ENCODE results near the gene MTHFR.

MTHFR gene

DNA sequence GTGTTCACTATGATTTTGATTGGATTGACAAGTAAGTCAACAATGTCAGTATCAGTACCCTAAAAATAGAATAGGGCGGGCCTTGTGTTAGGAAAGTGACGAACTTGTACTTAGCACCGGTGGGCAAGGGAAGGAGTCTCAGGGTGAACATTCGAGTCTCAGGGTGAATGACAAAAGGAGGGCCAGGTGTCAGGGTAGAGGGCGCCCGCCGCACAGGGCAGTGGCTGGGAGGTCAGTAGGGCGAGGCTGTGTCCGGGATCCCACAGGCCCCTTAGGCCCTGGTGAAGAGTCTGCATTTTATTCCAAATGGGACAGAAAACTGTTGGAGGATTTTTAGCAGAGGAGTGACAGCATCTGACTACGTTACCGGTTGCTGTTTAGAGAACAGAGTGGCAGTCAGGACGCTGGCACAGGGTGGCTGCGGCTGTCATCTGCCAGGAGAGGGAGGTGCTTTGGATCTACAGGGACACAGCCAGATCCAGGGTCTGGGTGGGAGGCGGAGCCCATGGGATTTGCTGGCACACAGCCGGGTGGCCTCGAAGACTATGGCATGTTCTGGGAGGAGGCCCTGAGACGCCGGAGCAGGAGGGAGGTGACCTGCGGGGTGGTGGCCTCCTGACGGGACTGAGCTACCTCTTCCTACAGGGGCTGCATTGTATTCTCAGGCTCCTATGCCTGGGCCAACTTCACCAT is 58.8 kb downstream of the MTHFR start:
- no peak for DNase-seq (ENCODE audit: low read depth)
- no peak overlapping the region for H3K4me3 ChIP-seq (ENCODE audit: low read length)
- TF ChIP-seq, protein P1, sequence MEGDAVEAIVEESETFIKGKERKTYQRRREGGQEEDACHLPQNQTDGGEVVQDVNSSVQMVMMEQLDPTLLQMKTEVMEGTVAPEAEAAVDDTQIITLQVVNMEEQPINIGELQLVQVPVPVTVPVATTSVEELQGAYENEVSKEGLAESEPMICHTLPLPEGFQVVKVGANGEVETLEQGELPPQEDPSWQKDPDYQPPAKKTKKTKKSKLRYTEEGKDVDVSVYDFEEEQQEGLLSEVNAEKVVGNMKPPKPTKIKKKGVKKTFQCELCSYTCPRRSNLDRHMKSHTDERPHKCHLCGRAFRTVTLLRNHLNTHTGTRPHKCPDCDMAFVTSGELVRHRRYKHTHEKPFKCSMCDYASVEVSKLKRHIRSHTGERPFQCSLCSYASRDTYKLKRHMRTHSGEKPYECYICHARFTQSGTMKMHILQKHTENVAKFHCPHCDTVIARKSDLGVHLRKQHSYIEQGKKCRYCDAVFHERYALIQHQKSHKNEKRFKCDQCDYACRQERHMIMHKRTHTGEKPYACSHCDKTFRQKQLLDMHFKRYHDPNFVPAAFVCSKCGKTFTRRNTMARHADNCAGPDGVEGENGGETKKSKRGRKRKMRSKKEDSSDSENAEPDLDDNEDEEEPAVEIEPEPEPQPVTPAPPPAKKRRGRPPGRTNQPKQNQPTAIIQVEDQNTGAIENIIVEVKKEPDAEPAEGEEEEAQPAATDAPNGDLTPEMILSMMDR (conservative IDR thresholded peaks at IDR 0.05; ENCODE audit: low read length), result no peak

DNA sequence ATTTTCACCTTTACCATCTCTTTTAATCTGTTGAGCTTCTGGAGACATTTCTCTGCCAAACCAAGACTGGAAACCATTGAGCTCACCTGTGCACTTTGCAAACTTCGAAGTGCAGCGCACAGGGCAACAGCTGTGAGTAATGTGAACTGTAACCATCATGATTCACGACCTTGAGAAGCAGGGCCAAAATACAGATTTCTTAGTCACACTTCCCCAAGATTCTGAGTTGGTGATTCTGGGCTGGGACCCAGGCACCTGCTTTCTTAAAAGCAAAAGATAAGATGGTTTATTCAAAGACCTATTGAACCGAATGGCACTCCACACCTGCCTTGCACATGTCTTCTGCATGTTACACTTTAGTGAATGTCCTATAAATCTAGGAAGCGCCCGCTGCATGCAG is 59.7 kb downstream of the MTHFR start:
- no peak for DNase-seq (ENCODE audit: low read depth)
- TF ChIP-seq, protein P1 (conservative IDR thresholded peaks at IDR 0.05; ENCODE audit: low read length), result no peak
- H3K4me3 ChIP-seq (ENCODE audit: low read length), result no peak overlapping the region

DNA sequence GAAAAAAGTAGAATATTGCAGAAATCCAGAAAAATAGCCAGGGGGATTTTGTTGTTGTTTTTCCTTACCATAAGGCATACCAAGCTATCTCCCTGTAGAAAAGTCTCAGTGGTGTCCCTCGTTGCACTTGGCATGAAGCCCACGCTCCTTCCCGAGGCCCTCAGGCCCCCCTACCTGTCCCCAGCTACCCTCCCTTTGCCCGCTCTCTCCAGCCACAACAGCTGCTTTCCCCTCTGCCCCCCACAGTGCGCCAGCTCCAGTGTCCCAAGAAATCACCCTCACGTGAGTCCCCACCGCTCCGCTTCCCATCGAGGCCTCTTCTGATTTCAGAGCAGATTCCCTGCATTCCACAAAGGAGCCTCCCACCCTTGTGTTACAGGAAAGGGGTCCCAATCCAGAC is 61.5 kb downstream of the MTHFR start:
- DNase-seq (ENCODE audit: low read depth), result no peak
- TF ChIP-seq, protein P1 (conservative IDR thresholded peaks at IDR 0.05; ENCODE audit: low read length), result no peak
- no peak overlapping the region for H3K4me3 ChIP-seq (ENCODE audit: low read length)

DNA sequence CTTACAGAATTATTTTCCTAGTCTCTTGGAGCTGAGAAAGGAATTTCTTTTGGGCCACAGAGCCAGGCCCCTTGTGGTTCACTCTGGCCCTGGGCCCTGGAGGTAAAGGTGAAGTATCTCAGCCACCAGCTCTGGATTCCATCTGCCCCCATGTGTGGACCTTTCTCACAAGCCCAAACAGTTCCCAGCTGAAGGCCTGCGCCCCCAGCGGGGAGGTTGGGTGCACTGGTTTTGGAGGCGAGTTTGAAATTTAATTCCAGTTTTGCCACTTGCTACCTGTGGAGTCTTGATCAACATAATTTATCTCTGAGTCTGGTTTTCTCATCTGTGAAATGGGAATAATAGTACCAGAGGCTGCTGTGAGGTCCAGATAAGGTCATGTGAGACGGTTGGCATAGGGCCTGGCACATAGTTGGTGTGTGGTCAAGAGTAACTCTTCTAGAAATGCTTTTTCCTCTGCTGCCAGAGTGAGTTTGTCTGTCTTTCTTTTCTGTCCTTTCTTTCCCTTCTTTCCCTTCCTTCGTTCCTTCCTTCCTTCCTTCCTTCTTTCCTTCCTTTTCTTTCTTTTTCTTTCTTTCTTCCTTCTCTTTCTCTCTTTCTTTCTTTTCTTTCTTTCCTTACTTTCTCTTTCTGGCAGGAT is 63.7 kb downstream of the MTHFR start:
- no peak overlapping the region for H3K4me3 ChIP-seq (ENCODE audit: low read length)
- TF ChIP-seq, protein P1 (conservative IDR thresholded peaks at IDR 0.05; ENCODE audit: low read length), result no peak
- DNase-seq (ENCODE audit: low read depth), result peak; percentile 17

DNA sequence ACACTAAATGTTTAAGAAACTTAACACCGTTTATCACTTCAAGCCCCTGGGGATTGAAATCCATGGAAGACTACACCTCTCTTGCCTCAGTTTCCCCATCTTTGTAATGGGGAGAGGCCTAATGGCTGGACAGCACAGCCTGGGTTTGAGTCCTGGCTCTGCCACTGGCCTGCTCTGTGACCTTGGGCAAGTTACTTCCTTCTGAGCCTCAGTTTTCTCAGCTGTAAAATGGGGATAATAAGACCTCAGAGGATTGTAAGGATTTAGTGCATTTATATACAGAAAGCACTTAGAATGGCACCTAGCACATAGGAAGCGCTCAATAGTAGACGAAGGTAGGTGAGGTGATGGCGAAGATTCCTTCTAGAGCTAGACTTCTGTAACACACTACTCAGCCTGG is 64.3 kb downstream of the MTHFR start:
- H3K4me3 ChIP-seq (ENCODE audit: low read length), result no peak overlapping the region
- TF ChIP-seq, protein P1 (conservative IDR thresholded peaks at IDR 0.05; ENCODE audit: low read length), result no peak
- no peak for DNase-seq (ENCODE audit: low read depth)

DNA sequence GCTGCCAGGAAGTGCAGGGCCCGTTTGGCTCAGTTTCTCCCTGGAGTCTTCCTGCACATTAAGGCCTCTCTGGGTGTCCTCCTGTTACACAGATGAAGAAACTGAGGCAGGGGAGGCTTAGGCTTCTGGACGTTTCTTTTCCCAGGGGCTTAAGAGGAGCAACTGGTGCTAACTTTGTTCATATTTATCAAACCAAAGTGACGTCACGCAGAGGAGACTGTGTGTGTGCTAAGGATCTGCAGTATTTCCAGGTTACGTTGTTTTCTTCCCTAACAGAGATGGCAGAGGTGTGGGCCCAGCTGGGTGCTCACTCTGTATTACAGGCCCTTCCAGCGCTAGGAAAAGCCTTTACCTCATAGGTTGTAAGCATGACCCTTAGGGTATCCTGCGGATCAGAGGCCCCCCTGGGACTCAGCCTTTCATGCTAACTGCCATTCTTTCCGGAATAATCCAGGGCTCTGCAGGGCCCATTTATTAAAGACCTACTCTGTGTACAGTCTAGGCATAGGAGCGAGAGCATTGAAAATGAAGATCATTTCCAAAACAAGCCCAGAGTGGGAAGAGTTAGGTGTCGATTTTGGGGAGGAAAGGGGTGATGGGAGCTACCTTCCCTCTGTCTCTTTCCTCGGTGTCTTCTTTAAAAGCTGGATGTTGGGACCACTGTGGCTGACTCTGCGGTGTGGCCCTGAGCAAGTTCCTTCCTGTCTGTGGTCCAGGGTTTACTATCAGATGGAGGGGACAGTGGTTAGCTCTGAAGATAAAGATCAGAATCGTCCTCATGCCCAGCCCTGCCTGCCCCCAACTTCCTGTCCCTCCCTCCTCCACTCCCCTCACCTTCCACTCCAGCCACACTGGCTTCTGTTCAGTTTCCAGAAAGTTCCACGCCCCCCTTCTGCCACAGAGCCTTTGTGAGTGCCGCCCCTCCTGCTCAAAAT is 65.2 kb downstream of the MTHFR start:
- no peak overlapping the region for H3K4me3 ChIP-seq (ENCODE audit: low read length)
- DNase-seq (ENCODE audit: low read depth), result no peak

More for the DNA sequence above, 65.2 kb downstream of the MTHFR start:
- TF ChIP-seq, protein P1 (conservative IDR thresholded peaks at IDR 0.05; ENCODE audit: low read length), result no peak
